ENCODE measurements around the gene NADSYN1. TPM values are rescaled to one million over a fixed set of nuclear protein-coding genes. Genes with fewer than 3 reads are reported as not detected.
A peak's percentile ranks its signal among the peaks of the same experiment; 100 is the strongest.

Gene NADSYN1
- total RNA-seq, 6 experiments from 2014 or later: 39.3 to 48.0 (median 46.7) TPM

DNA sequence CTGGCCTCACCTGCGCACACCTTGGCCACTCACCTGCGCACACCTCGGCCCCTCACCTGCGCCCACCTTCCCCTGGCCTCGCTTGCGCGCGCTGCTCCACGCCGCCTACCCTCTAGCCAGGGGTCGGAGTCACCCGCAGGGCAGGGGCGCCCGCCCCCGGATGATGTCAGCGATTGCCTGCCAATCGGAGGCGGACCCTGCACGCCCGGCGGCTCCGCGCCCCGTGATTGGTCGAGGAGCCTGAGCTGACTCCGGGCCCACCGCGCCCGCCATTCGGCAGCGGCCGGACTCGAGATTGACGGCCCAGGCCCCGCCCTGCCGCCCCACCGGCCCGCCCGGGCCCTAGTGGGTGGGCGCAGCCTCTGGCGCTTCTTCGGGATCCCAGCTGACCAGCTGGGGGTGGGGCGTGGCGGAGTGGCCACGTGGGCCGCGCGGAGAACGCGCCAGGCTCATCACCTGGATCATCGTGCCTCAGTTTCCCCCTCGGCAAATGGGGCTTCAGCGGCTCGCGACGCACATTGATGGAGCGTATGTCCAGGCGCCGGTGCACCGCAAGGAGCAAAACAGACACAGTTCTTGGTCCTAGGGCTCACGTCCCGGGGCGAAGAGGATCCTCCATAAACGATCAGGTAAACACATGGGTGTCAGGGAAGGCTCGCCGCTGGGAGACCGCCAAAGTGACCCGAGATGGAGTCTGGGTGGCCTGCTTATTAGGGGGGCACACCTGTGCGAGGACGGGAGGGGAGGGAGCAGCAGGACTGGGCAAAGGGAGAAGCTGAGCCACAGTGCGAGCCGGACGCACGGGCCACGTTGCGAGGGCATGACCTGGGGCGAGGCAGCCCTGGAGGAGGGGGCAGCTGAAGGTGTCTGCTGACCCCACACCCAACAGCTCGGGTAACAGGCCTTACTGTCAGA, 4.5 kb upstream of the NADSYN1 start, which contains the start of gene DHCR7:
Gene DHCR7, minus strand, starts transcription at position 137 of the 915 bp plus-strand sequence. CDS start 3,441 bp downstream, outside the sequence.
- Mint-ChIP-seq H3K36me3 (ENCODE audit: low read depth) (peaks cover 20% of the 10 kb centered on the region), H3K9me3 (peaks cover 4% of the 10 kb centered on the region), H3K27me3 (ENCODE audit: insufficient read depth) (no peaks in the 10 kb centered on the region), H3K27ac (peak within 1 kb of the TSS; percentile 77), H3K4me1 (ENCODE audit: low read depth) (peaks cover 39% of the 10 kb centered on the region), H3K4me3 (peak within 1 kb of the TSS; percentile 95)
- TF ChIP-seq, protein P1, sequence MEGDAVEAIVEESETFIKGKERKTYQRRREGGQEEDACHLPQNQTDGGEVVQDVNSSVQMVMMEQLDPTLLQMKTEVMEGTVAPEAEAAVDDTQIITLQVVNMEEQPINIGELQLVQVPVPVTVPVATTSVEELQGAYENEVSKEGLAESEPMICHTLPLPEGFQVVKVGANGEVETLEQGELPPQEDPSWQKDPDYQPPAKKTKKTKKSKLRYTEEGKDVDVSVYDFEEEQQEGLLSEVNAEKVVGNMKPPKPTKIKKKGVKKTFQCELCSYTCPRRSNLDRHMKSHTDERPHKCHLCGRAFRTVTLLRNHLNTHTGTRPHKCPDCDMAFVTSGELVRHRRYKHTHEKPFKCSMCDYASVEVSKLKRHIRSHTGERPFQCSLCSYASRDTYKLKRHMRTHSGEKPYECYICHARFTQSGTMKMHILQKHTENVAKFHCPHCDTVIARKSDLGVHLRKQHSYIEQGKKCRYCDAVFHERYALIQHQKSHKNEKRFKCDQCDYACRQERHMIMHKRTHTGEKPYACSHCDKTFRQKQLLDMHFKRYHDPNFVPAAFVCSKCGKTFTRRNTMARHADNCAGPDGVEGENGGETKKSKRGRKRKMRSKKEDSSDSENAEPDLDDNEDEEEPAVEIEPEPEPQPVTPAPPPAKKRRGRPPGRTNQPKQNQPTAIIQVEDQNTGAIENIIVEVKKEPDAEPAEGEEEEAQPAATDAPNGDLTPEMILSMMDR (IDR thresholded peaks at IDR 0.05): no peak
- peak; percentile 91 for DNase-seq

DNA sequence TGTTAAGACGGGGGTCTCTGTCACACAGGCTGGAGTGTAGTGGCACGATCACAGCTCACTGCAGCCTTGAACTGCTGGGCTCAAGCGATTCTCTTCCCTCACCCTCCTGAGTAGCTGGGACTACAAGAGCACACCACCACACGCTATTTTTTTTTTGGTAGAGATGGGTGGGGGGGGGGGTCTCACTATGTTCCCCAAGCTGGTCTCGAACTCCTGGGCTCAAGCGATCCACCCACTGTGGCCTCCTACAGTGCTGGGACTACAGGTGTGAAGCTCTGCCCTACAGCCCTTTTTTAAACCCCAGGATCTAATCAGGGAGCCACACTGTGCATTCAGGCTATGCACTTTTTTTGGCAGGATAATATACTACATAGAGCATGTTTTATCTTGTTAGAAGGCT, 3.4 kb upstream of the NADSYN1 start:
- no peak for DNase-seq
- H3K4me1 Mint-ChIP-seq (ENCODE audit: low read depth): peaks cover 47% of the 10 kb centered on the region
- peaks cover 4% of the 10 kb centered on the region for H3K9me3 Mint-ChIP-seq
- peak overlapping the region; percentile 68 for H3K27ac Mint-ChIP-seq
- peaks cover 20% of the 10 kb centered on the region for H3K36me3 Mint-ChIP-seq (ENCODE audit: low read depth)
- TF ChIP-seq, protein P1 (IDR thresholded peaks at IDR 0.05): no peak
- peak overlapping the region; percentile 95 for H3K4me3 Mint-ChIP-seq
- no peaks in the 10 kb centered on the region for H3K27me3 Mint-ChIP-seq (ENCODE audit: insufficient read depth)

DNA sequence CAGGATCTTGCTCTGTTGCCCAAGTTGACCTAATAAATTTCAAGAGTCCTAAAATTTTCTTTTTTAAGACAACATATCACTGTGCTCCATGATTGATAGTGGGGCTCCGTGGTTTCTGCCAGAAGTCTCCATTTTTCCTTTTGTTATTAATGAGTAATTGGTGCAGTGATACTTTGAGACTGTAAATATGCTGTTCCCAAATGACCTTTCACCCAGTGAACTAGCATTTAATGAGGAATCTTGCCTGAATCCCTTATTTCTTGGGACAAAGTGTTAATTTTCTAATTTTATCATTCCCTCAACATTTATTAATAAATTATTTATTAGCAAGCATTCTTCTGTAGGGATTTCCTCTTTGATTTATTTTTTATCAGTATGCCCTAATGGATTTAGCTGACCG, 2.5 kb upstream of the NADSYN1 start:
- no peak overlapping the region for H3K4me3 Mint-ChIP-seq
- TF ChIP-seq, protein P1 (IDR thresholded peaks at IDR 0.05): no peak
- no peak overlapping the region for H3K27ac Mint-ChIP-seq
- no peak for DNase-seq
- H3K27me3 Mint-ChIP-seq (ENCODE audit: insufficient read depth): no peaks in the 10 kb centered on the region
- H3K4me1 Mint-ChIP-seq (ENCODE audit: low read depth): peaks cover 50% of the 10 kb centered on the region
- peaks cover 23% of the 10 kb centered on the region for H3K36me3 Mint-ChIP-seq (ENCODE audit: low read depth)
- H3K9me3 Mint-ChIP-seq: peaks cover 4% of the 10 kb centered on the region

DNA sequence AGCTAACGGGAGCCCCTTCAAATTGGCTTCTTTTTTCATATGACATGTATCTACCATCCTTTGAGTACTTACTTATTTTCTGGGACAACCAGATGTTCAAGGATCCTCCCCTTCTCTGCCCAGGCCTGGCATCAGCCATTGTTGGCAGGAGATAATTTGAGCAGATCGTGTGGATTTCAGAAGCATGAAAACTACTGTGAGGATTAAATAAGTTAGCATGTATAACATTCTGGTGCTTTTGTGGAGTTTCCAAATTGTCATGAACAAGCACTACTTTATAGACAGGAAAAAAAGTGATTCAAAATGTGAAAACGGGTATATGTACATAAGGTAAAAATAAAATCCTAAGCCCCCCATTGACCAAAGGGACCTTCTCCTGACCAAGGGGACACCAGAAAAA, 2.1 kb upstream of the NADSYN1 start:
- H3K4me1 Mint-ChIP-seq (ENCODE audit: low read depth): peaks cover 50% of the 10 kb centered on the region
- H3K9me3 Mint-ChIP-seq: peaks cover 1% of the 10 kb centered on the region
- TF ChIP-seq, protein P1 (IDR thresholded peaks at IDR 0.05): no peak
- no peak overlapping the region for H3K27ac Mint-ChIP-seq
- no peaks in the 10 kb centered on the region for H3K27me3 Mint-ChIP-seq (ENCODE audit: insufficient read depth)
- no peak overlapping the region for H3K4me3 Mint-ChIP-seq
- peaks cover 22% of the 10 kb centered on the region for H3K36me3 Mint-ChIP-seq (ENCODE audit: low read depth)
- no peak for DNase-seq

DNA sequence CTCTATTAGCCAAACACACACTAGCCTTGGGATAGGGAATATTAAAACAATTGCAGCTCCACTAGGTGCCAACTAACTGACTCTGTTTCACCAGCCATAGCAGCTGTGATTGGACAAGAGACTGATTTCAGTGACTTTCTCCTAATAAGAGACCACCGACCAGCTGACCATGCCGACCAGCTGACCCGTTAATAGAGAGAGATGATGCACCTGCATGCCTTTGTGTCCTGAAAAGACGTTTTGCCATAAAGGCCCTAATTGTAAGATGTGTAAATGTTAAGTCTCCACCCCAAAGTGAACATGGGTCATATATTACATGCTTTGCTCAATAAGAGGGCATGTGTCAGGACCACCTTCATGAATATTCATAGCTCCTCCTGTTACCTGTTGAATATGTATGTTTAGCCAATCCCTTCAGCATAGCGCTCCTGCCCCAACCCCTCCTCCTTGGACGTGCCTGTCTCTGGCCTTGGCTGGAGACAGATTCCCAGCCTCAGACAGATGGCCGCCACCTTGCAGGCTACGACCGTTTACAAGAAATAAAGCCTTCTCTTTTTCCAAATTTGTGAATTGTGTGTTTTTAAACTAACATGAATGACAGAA, 1.3 kb upstream of the NADSYN1 start:
- Mint-ChIP-seq H3K4me1 (ENCODE audit: low read depth) (peaks cover 50% of the 10 kb centered on the region), H3K4me3 (peak overlapping the region; percentile 96), H3K36me3 (ENCODE audit: low read depth) (peaks cover 22% of the 10 kb centered on the region), H3K27me3 (ENCODE audit: insufficient read depth) (no peaks in the 10 kb centered on the region), H3K9me3 (no peaks in the 10 kb centered on the region), H3K27ac (peak overlapping the region; percentile 2; the same call in 1 of the 2 replicates)
- TF ChIP-seq, protein P1 (IDR thresholded peaks at IDR 0.05): no peak
- no peak for DNase-seq
